Gastroesophageal sphincter (tissue), 4 donors: ENCODE measurements around the gene GSTA3. TPM values are rescaled to one million over a fixed set of nuclear protein-coding genes. Genes with fewer than 3 reads are reported as not detected.
"Not testable (repeated sequence)": the region's sequence is repeated elsewhere in the genome, so short reads cannot be mapped to it uniquely, and the experiment has no call there.

Experiments used
- ATAC-seq: fragments of 150-250 bp; one replicate; pipeline ENCODE4 v1.9.1; 2016; ENCODE audit warnings: mild to moderate bottlenecking, moderate library complexity
- H3K27ac ChIP-seq, 4 donors: fragments of 200-600 bp; sonication (generic) in 3 of 4; 1 replicate in 3 of 4; 2 replicates in 1 of 4; pipeline ENCODE4 v1.5.1; 2016 to 2019
- H3K27me3 ChIP-seq: fragments of 200-600 bp; sonication (generic); one replicate; pipeline ENCODE4 v1.5.1; 2019
- H3K36me3 ChIP-seq, 2 donors: fragments of 200-600 bp; sonication (generic); one replicate each; pipeline ENCODE4 v1.5.1; 2019; ENCODE audit warnings: control low read depth in 1 of 2
- H3K4me1 ChIP-seq, 3 donors: fragments of 200-600 bp; sonication (generic); 1 replicate in 2 of 3; 2 replicates in 1 of 3; pipeline ENCODE4 v1.5.1; 2016 to 2019; ENCODE audit warnings: control low read depth in 2 of 3
- H3K4me3 ChIP-seq, 2 donors: fragments of 200-600 bp; sonication (generic); one replicate each; pipeline ENCODE4 v1.5.1; 2019; ENCODE audit warnings: mild to moderate bottlenecking in 1 of 2, moderate library complexity in 1 of 2
- H3K9me3 ChIP-seq, 3 donors: fragments of 200-600 bp; sonication (generic); one replicate each; pipeline ENCODE4 v1.5.1; 2017 to 2019; ENCODE audit warnings: control low read depth in 2 of 3
- EP300 ChIP-seq: sonication (generic); formaldehyde crosslinking; IDR thresholded peaks from one replicate; pipeline ENCODE4 v1.6.1; 2017; ENCODE audit warnings: antibody characterized with exemption, mild to moderate bottlenecking
- POLR2A ChIP-seq, 2 donors: fragments of 450-650 bp; IDR thresholded peaks; one replicate each; pipeline ENCODE4 v1.6.1; 2017; ENCODE audit warnings: antibody characterized with exemption in 2 of 2, mild to moderate bottlenecking in 2 of 2, moderate library complexity in 1 of 2
- POLR2AphosphoS5 ChIP-seq: sonication (generic); formaldehyde crosslinking; IDR thresholded peaks from one replicate; pipeline ENCODE4 v1.6.1; 2017; ENCODE audit warnings: antibody characterized with exemption
- WGBS, 2 donors: methylation state at CpG; one replicate each; pipeline ENCODE4 v1.1.5; 2018; ENCODE audit warnings: low coverage in 1 of 2; 5-methylcytosine and 5-hydroxymethylcytosine counted together
- total RNA-seq, 4 donors: library from RNA; depleted of rRNA; stranded (reverse); fragments of >200 nt; gene quantifications; one replicate each; pipeline ENCODE4 v1.1.0, GENCODE V29; 2016
- TF ChIP-seq, protein P1 (sequence below), 4 experiments: fragments of 200-600 bp in 2 of 4; fragments of 450-650 bp in 2 of 4; sonication (generic) in 1 of 4; IDR thresholded peaks; one replicate each; pipeline ENCODE4 v1.5.1; 2017 to 2019; ENCODE audit warnings: antibody characterized with exemption in 4 of 4, mild to moderate bottlenecking in 2 of 4, moderate library complexity in 2 of 4

Gene GSTA3
- total RNA-seq, 4 donors from 2014 or later: not detected

DNA sequence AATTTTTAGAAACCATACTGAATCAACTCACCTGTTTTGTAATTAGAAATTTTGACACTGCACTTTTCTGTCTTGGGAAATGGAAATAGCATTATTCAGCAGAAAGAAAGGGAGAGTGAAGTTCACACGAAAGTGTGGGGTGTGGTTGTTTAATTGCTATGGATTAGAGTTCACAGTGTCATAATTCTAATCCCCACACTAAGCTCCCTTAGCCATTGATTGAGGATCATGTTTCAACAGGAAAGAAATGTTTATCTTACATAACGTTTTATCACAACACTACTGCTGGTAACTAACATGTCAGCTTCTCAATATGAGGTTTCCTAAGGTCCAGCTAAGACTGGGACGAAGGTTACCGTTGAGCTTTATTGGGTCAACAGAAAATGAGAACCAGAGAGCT is 37.5 kb downstream of the GSTA3 start:
- no peak overlapping the region for H3K27ac ChIP-seq
- no peaks in the 10 kb centered on the region for H3K27me3 ChIP-seq
- TF ChIP-seq EP300: no peak
- TF ChIP-seq, protein P1, sequence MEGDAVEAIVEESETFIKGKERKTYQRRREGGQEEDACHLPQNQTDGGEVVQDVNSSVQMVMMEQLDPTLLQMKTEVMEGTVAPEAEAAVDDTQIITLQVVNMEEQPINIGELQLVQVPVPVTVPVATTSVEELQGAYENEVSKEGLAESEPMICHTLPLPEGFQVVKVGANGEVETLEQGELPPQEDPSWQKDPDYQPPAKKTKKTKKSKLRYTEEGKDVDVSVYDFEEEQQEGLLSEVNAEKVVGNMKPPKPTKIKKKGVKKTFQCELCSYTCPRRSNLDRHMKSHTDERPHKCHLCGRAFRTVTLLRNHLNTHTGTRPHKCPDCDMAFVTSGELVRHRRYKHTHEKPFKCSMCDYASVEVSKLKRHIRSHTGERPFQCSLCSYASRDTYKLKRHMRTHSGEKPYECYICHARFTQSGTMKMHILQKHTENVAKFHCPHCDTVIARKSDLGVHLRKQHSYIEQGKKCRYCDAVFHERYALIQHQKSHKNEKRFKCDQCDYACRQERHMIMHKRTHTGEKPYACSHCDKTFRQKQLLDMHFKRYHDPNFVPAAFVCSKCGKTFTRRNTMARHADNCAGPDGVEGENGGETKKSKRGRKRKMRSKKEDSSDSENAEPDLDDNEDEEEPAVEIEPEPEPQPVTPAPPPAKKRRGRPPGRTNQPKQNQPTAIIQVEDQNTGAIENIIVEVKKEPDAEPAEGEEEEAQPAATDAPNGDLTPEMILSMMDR (IDR thresholded peaks at IDR 0.05): no peak
- TF ChIP-seq POLR2AphosphoS5: no peak
- TF ChIP-seq POLR2A (IDR thresholded peaks at IDR 0.05): no peak
- ATAC-seq: no peak
- H3K4me1 ChIP-seq: no peaks in the 10 kb centered on the region
- H3K4me3 ChIP-seq: no peak overlapping the region
- no peaks in the 10 kb centered on the region for H3K36me3 ChIP-seq
- 37 to 47% methylated on average over 4 of the region's 4 CpGs for WGBS, 2 donors
- H3K9me3 ChIP-seq: no peaks in the 10 kb centered on the region

DNA sequence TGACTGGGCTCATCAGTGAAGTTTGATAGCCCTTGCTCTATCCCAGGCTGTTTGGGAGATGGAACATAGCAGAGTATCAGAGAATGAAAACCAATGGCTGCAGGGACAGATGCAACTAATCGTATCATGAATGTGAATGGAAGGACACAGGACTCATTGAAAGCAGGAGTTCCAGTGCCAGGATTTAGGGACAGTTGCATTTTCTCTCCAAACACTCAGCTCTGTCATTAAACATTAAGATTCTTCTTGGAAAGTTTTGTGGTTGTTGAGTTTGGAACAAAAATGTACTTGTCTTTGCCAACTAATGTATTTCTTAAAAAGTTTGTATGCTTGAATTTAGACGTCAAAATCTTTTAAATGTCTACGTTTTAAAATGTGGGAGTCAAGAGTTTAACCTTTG is 37.9 kb downstream of the GSTA3 start:
- no peaks in the 10 kb centered on the region for H3K36me3 ChIP-seq
- no peak for ATAC-seq
- no peaks in the 10 kb centered on the region for H3K9me3 ChIP-seq
- 18 to 32% methylated on average over 2 to 3 of the region's 3 CpGs for WGBS, 2 donors
- no peaks in the 10 kb centered on the region for H3K27me3 ChIP-seq
- no peak overlapping the region for H3K4me3 ChIP-seq
- TF ChIP-seq, protein P1 (IDR thresholded peaks at IDR 0.05): no peak
- TF ChIP-seq EP300 (no peak), POLR2A (IDR thresholded peaks at IDR 0.05) (no peak), POLR2AphosphoS5 (no peak)
- no peaks in the 10 kb centered on the region for H3K4me1 ChIP-seq
- no peak overlapping the region for H3K27ac ChIP-seq

- H3K36me3 ChIP-seq, ATAC-seq, H3K27me3 ChIP-seq, H3K9me3 ChIP-seq, H3K4me3 ChIP-seq, H3K4me1 ChIP-seq, H3K27ac ChIP-seq: not testable (repeated sequence)
- 71 to 81% methylated on average over 3 of the region's 3 CpGs for WGBS, 2 donors
Observed at GRCh38 chr6:52870335-52871091, 39.0 kb downstream of the GSTA3 start.

GRCh38 chr6:52868899-52869298 is 40.6 kb downstream of the GSTA3 start:
- not testable (repeated sequence) for H3K9me3 ChIP-seq, H3K4me1 ChIP-seq, H3K27ac ChIP-seq, H3K4me3 ChIP-seq, H3K27me3 ChIP-seq, ATAC-seq, H3K36me3 ChIP-seq
- 0 to 60% methylated on average over 1 to 3 of the region's 5 CpGs for WGBS, 2 donors

DNA sequence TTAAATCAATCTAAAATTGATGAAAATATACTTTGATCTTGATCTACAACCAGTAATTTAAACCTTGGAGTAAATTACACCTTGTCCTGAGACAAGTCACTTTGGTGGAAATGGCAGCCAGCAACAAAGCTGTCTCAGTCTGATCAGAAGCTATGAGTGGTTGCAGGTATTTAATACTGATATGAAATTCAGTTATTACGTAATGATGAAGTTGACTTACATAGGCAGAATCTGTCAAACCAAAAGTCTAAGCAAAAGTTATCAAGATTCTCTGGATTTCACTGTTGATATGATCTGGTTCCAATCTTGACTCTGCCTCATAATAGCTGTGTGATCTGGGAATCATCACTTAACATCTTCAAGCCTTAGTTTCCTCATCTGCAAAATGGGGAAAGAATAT is 41.3 kb downstream of the GSTA3 start:
- H3K4me1 ChIP-seq: no peaks in the 10 kb centered on the region
- H3K4me3 ChIP-seq: no peak overlapping the region
- H3K36me3 ChIP-seq: no peaks in the 10 kb centered on the region
- no peaks in the 10 kb centered on the region for H3K27me3 ChIP-seq
- ATAC-seq: no peak
- 90% methylated on average over 1 of the region's 1 CpG for WGBS, 2 donors
- no peak for TF ChIP-seq EP300
- TF ChIP-seq, protein P1 (IDR thresholded peaks at IDR 0.05): no peak
- no peak for TF ChIP-seq POLR2A (IDR thresholded peaks at IDR 0.05)
- TF ChIP-seq POLR2AphosphoS5: no peak
- no peak overlapping the region for H3K27ac ChIP-seq
- no peaks in the 10 kb centered on the region for H3K9me3 ChIP-seq

- WGBS, 2 donors: 95% methylated on average over 3 of the region's 7 CpGs; no CpG with 5 or more reads in 1 of the 2 donors
- not testable (repeated sequence) for H3K36me3 ChIP-seq, H3K27ac ChIP-seq, H3K4me1 ChIP-seq, H3K9me3 ChIP-seq, ATAC-seq, H3K4me3 ChIP-seq
- H3K27me3 ChIP-seq: peaks cover 11% of the 10 kb centered on the region
Observed at GRCh38 chr6:52861151-52861550, 48.3 kb downstream of the GSTA3 start.
